GM12878 (cell line): ENCODE data around the gene EPHA4. TPM values are rescaled to one million over a fixed set of nuclear protein-coding genes. Genes with fewer than 3 reads are reported as not detected.

ENCODE experiments used
- ATAC-seq: fragments of 200-7000 bp; cut with Tn5 transposase; 3 replicates; pipeline ENCODE4 v1.9.1; 2020; ENCODE audit warnings: mild to moderate bottlenecking, moderate library complexity
- BruUV-seq: library from RNA; stranded (reverse); fragments of 400-500 nt; replicated peaks from 2 replicates; lab custom pipeline; 2021; lab: Mats Ljungman, UMichigan
- CTCF ChIA-PET: fragments of 300-600 bp; sonication (Branson Sonifier 250); formaldehyde crosslinking; extraction: SDS; loops from one replicate; lab custom pipeline; 2021; ENCODE audit warnings: inconsistent platforms; lab: Yijun Ruan, JAX
- POLR2A ChIA-PET: fragments of 350-600 bp; formaldehyde crosslinking; extraction: SDS; loops from one replicate; lab custom pipeline; 2021; ENCODE audit warnings: inconsistent platforms; lab: Charles Lee
- RAD21 ChIA-PET: fragments of 300-600 bp; sonication (Branson Sonifier 250); formaldehyde crosslinking; loops from one replicate; lab custom pipeline; 2023; ENCODE audit warnings: antibody characterized with exemption; ENCODE audit not compliant: unreplicated experiment; lab: Charles Lee
- SMC1A ChIA-PET: fragments of 300-600 bp; sonication (Branson Sonifier 250); formaldehyde crosslinking; loops from one replicate; lab custom pipeline; 2023; ENCODE audit not compliant: unreplicated experiment, uncharacterized antibody; lab: Charles Lee
- DNase-seq: peaks from one replicate; pipeline ENCODE4 v3.0.0-alpha.2; 2011; ENCODE audit warnings: low read depth, low spot score
- FAIRE-seq: peaks from 3 replicates; lab custom pipeline; 2011; peaks lifted over from hg19 to GRCh38; lab: Jason Lieb, UNC
- H2AFZ ChIP-seq: 2 replicates; pipeline ENCODE4 v1.6.0; 2011; ENCODE audit warnings: low read depth, low read length, control low read depth; ENCODE audit not compliant: control insufficient read depth
- H3K27ac ChIP-seq: 2 replicates; pipeline ENCODE4 v1.5.1; 2011; ENCODE audit warnings: control low read depth; ENCODE audit not compliant: control insufficient read depth, insufficient read depth
- H3K27me3 ChIP-seq, 2 experiments: replicated peaks in 1 of 2; 2 replicates each; pipeline versions ENCODE4 v1.6.0 to v1.6.1; 2011; ENCODE audit warnings: low read length in 1 of 2; ENCODE audit not compliant: control insufficient read depth in 2 of 2, insufficient read depth in 2 of 2
- H3K36me3 ChIP-seq, 2 experiments: 2 replicates each; pipeline ENCODE4 v1.5.1; 2011; ENCODE audit warnings: low read length in 1 of 2; ENCODE audit not compliant: control insufficient read depth in 2 of 2, insufficient read depth in 2 of 2
- H3K4me1 ChIP-seq: 2 replicates; pipeline ENCODE4 v1.6.1; 2011; ENCODE audit warnings: mild to moderate bottlenecking, low read length, moderate library complexity, mixed read lengths; ENCODE audit not compliant: control insufficient read depth, insufficient read depth
- H3K4me2 ChIP-seq: 2 replicates; pipeline ENCODE4 v1.6.0; 2011; ENCODE audit warnings: control low read depth; ENCODE audit not compliant: control insufficient read depth, insufficient read depth
- H3K4me3 ChIP-seq: fragments of 200-600 bp; sonication (generic); 2 replicates; pipeline ENCODE4 v1.5.1; 2016
- H3K79me2 ChIP-seq: 2 replicates; pipeline ENCODE4 v1.6.0; 2011; ENCODE audit warnings: low read length; ENCODE audit not compliant: control insufficient read depth, insufficient read depth
- H3K9ac ChIP-seq: 2 replicates; pipeline ENCODE4 v1.8.0; 2011; ENCODE audit warnings: low read length, control low read depth, mixed read lengths; ENCODE audit not compliant: control insufficient read depth, insufficient read depth
- H3K9me3 ChIP-seq: replicated peaks from 3 replicates; pipeline ENCODE4 v1.5.1; 2011; ENCODE audit warnings: mild to moderate bottlenecking, low read length; ENCODE audit not compliant: control insufficient read depth, insufficient read depth
- H4K20me1 ChIP-seq: 2 replicates; pipeline ENCODE4 v1.6.0; 2011; ENCODE audit not compliant: control insufficient read depth, insufficient read depth
- BHLHE40 ChIP-seq, 2 experiments: fragments of 450-650 bp in 1 of 2; IDR thresholded peaks; 2 replicates each; pipeline ENCODE4 v1.6.1; 2011 to 2017; ENCODE audit warnings: low read depth in 2 of 2, borderline replicate concordance in 1 of 2, improper control_type of control experiment in 1 of 2, low read length in 1 of 2, mild to moderate bottlenecking in 1 of 2
- CBFB ChIP-seq: IDR thresholded peaks from 2 replicates; pipeline ENCODE4 v1.6.1; 2016; ENCODE audit warnings: antibody characterized with exemption, low read depth
- DPF2 ChIP-seq: fragments of 450-650 bp; IDR thresholded peaks from 2 replicates; pipeline ENCODE4 v1.6.1; 2017; ENCODE audit warnings: mild to moderate bottlenecking
- KAT2A ChIP-seq: conservative IDR thresholded peaks from 2 replicates; pipeline ENCODE4 v1.6.1; 2011; ENCODE audit warnings: low read depth, low read length; ENCODE audit not compliant: control insufficient read depth
- NFXL1 ChIP-seq: fragments of 450-650 bp; IDR thresholded peaks from 2 replicates; pipeline ENCODE4 v1.6.1; 2017; ENCODE audit warnings: antibody characterized with exemption, mild to moderate bottlenecking, borderline replicate concordance
- NR2C2 ChIP-seq: IDR thresholded peaks from 2 replicates; pipeline ENCODE4 v1.6.1; 2011; ENCODE audit warnings: borderline replicate concordance, low read depth; ENCODE audit not compliant: control insufficient read depth, insufficient read length
- POU2F2 ChIP-seq: IDR thresholded peaks from 3 replicates; pipeline ENCODE4 v1.6.1; 2011; ENCODE audit warnings: low read depth, mild to moderate bottlenecking, low read length, borderline replicate concordance
- SRF ChIP-seq, 2 experiments: IDR thresholded peaks; 2 replicates each; pipeline ENCODE4 v1.6.1; 2011; ENCODE audit warnings: low read depth in 2 of 2, low read length in 2 of 2, mild to moderate bottlenecking in 1 of 2, moderate library complexity in 1 of 2
- YBX1 ChIP-seq: fragments of 450-650 bp; IDR thresholded peaks from 2 replicates; pipeline ENCODE4 v1.6.1; 2016; ENCODE audit warnings: antibody characterized with exemption
- WGBS: methylation state at CpG from one replicate; pipeline ENCODE4 v1.1.6; 2016; ENCODE audit warnings: low lambda C conversion rate; ENCODE audit not compliant: insufficient replicate concordance, insufficient coverage; ENCODE audit errors: missing lambda C conversion rate; 5-methylcytosine and 5-hydroxymethylcytosine counted together
- in situ Hi-C: fragments of 300-500 bp; cut with MboI; formaldehyde crosslinking; loops from 9 replicates; pipeline ENCODE4 v1.14.3; 2018; ENCODE audit warnings: mixed read lengths
- intact Hi-C: fragments of 100-400 bp; cut with micrococcal nuclease; formaldehyde crosslinking; loops from one replicate; pipeline ENCODE4 v1.14.2; 2022; ENCODE audit not compliant: unreplicated experiment
- polyA plus RNA-seq, 11 experiments: library from polyadenylated mRNA; depleted of rRNA in 4 of 11; unstranded in 6 of 11; stranded (reverse) in 5 of 11; fragments of >200 nt; fragmentation: Nextera tagmentation in 4 of 11; fragmentation: Illumina TruSeq in 1 of 11; extraction: Ambion mirVana in 4 of 11; extraction: Trizol in 1 of 11; gene quantifications; 1 replicate in 1 of 11; 2 replicates in 10 of 11; pipeline versions ENCODE4 v1.2.1 to v1.2.3, GENCODE V29; 2011 to 2016; ENCODE audit warnings: inconsistent platforms in 2 of 11, missing spikeins in 2 of 11, low read depth in 1 of 11
- total RNA-seq, 4 experiments: library from RNA; depleted of rRNA in 3 of 4; stranded (reverse); fragments of >200 nt in 3 of 4; fragmentation: Illumina TruSeq in 1 of 4; extraction: Trizol in 1 of 4; gene quantifications; 2 replicates each; pipeline versions ENCODE4 v1.2.1 to v1.2.3, GENCODE V29; 2013 to 2021
- TF ChIP-seq, protein P1 (sequence below): IDR thresholded peaks from 2 replicates; pipeline ENCODE4 v1.6.1; 2012; ENCODE audit warnings: low read depth, low read length, improper control_type of control experiment
- TF ChIP-seq, protein P2 (sequence below): fragments of 450-650 bp; IDR thresholded peaks from 2 replicates; pipeline ENCODE4 v1.6.1; 2016; ENCODE audit warnings: mild to moderate bottlenecking

EPHA4 gene
- total and polyA plus RNA-seq, 10 of the 15 experiments (the other 5 are each of a cell fraction or from before 2014, with no cell fraction given) = 0.06 to 1.5 (median 0.33) TPM; not detected in 1

DNA sequence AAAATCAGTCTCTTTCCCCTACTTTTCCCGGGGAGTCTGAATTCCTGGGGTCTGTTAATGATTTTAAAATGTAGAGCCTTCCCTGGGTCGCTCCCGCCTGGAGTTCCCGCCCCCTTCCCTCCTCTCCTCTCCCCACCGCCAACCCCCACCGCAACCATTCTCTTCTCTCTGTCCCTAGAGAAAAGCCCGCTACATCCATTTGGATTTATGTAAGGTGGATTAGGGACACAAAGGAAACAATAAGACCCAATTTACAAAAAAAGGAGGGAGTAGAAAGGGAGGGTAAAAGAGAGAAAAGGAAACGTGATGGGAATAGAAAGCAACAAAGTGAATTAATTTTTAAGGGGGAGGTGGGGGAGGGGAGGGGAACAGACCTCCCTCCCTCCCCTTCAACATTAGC, 2.2 kb downstream of the EPHA4 start:
- peaks cover 14% of the 10 kb centered on the region for H3K4me1 ChIP-seq
- H3K27ac ChIP-seq = no peak overlapping the region
- H3K79me2 ChIP-seq = no peaks in the 10 kb centered on the region
- TF ChIP-seq YBX1 (no peak), POU2F2 (no peak), NFXL1 (no peak), BHLHE40 (IDR thresholded peaks at IDR 0.05; ENCODE audit: borderline replicate concordance in 1 of 2, low read depth in 2 of 2, low read length in 1 of 2) (no peak)
- TF ChIP-seq, protein P1, sequence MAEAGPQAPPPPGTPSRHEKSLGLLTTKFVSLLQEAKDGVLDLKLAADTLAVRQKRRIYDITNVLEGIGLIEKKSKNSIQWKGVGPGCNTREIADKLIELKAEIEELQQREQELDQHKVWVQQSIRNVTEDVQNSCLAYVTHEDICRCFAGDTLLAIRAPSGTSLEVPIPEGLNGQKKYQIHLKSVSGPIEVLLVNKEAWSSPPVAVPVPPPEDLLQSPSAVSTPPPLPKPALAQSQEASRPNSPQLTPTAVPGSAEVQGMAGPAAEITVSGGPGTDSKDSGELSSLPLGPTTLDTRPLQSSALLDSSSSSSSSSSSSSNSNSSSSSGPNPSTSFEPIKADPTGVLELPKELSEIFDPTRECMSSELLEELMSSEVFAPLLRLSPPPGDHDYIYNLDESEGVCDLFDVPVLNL = no peak
- no peaks in the 10 kb centered on the region for H3K9me3 ChIP-seq
- no peaks in the 10 kb centered on the region for H4K20me1 ChIP-seq
- POLR2A ChIA-PET = no interaction called here
- DNase-seq = no peak
- intact Hi-C loops = loop anchor here (5.0 to 10.0 kb wide), 11 partner anchors 183 to 1575 kb away; no protein-coding TSS in a partner anchor
- no peak for FAIRE-seq
- RAD21 ChIA-PET = no interaction called here
- SMC1A ChIA-PET = no interaction called here
- WGBS = 0% methylated on average over 3 of the region's 8 CpGs
- H3K4me2 ChIP-seq = no peak overlapping the region
- H3K9ac ChIP-seq = no peak overlapping the region
- in situ Hi-C loops = loop anchor here (5.0 to 10.0 kb wide), 2 partner anchors 883 to 1845 kb away; no protein-coding TSS in a partner anchor
- no peak overlapping the region for H3K4me3 ChIP-seq
- CTCF ChIA-PET = no interaction called here
- H2AFZ ChIP-seq = no peak overlapping the region
- H3K27me3 ChIP-seq = peaks cover 0 to 16% of the 10 kb centered on the region in 2 experiments; a peak in 3 of 4 replicates
- ATAC-seq = no peak
- H3K36me3 ChIP-seq = no peaks in the 10 kb centered on the region
- BruUV-seq = no TSS peak

DNA sequence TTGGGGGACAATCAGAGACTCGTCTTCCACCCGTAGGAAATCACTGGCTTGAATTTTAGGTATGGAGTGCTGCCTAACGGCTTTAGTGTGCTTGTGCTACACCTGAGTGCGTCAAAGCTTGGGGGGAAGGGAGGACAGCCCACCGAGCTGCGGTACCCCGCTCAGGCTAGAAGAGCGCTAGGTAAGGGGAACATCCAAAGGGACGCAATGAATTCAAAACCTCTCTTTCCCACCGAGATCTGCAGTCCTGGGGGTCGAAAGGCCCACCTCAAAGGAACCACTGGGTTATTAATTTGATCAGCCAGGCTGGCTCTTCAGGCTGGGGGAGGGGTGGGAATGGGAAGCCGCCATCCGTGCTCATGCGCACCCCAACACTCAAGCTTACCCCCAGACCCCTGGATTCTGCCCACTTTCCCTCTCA, 2.7 kb downstream of the EPHA4 start:
- ChIA-PET CTCF (no interaction called here), SMC1A (no interaction called here), RAD21 (no interaction called here), POLR2A (no interaction called here)
- H3K36me3 ChIP-seq = no peaks in the 10 kb centered on the region
- H3K4me3 ChIP-seq = no peak overlapping the region
- in situ Hi-C loops = no loop called here
- intact Hi-C loops = no loop called here
- H3K4me1 ChIP-seq = peaks cover 14% of the 10 kb centered on the region
- H3K9me3 ChIP-seq = no peaks in the 10 kb centered on the region
- H2AFZ ChIP-seq = no peak overlapping the region
- no peak overlapping the region for H3K4me2 ChIP-seq
- no TSS peak for BruUV-seq
- FAIRE-seq (no peak), ATAC-seq (no peak), DNase-seq (no peak)
- H4K20me1 ChIP-seq = no peaks in the 10 kb centered on the region
- H3K79me2 ChIP-seq = no peaks in the 10 kb centered on the region
- no peak overlapping the region for H3K9ac ChIP-seq
- no peak overlapping the region for H3K27ac ChIP-seq
- 47% methylated on average over 14 of the region's 14 CpGs for WGBS
- peaks cover 0 to 16% of the 10 kb centered on the region in 2 experiments; a peak in 3 of 4 replicates for H3K27me3 ChIP-seq
- TF ChIP-seq, protein P1 = no peak
- no peak for TF ChIP-seq CBFB
- TF ChIP-seq YBX1 = no peak
- TF ChIP-seq, protein P2, sequence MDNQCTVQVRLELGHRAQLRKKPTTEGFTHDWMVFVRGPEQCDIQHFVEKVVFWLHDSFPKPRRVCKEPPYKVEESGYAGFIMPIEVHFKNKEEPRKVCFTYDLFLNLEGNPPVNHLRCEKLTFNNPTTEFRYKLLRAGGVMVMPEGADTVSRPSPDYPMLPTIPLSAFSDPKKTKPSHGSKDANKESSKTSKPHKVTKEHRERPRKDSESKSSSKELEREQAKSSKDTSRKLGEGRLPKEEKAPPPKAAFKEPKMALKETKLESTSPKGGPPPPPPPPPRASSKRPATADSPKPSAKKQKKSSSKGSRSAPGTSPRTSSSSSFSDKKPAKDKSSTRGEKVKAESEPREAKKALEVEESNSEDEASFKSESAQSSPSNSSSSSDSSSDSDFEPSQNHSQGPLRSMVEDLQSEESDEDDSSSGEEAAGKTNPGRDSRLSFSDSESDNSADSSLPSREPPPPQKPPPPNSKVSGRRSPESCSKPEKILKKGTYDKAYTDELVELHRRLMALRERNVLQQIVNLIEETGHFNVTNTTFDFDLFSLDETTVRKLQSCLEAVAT = no peak
- TF ChIP-seq SRF (IDR thresholded peaks at IDR 0.05; ENCODE audit: low read depth in 2 of 2, low read length in 2 of 2) = no peak
- no peak for TF ChIP-seq DPF2
- no peak for TF ChIP-seq NR2C2
- no peak for TF ChIP-seq KAT2A
